NCI-H446 (cell line): Measurements from ENCODE around the gene SLC66A1.
A peak's percentile ranks its signal among the peaks of the same experiment; 100 is the strongest.

Experiments
- DNase-seq, 2 experiments: peaks; one replicate each; lab custom pipeline; 2025; lab: John Stamatoyannopoulos, UW

SLC66A1 gene

GRCh38 chr1:19325368-19325957 lies 13.3 kb downstream of the SLC66A1 start:
- no peak for DNase-seq

DNA sequence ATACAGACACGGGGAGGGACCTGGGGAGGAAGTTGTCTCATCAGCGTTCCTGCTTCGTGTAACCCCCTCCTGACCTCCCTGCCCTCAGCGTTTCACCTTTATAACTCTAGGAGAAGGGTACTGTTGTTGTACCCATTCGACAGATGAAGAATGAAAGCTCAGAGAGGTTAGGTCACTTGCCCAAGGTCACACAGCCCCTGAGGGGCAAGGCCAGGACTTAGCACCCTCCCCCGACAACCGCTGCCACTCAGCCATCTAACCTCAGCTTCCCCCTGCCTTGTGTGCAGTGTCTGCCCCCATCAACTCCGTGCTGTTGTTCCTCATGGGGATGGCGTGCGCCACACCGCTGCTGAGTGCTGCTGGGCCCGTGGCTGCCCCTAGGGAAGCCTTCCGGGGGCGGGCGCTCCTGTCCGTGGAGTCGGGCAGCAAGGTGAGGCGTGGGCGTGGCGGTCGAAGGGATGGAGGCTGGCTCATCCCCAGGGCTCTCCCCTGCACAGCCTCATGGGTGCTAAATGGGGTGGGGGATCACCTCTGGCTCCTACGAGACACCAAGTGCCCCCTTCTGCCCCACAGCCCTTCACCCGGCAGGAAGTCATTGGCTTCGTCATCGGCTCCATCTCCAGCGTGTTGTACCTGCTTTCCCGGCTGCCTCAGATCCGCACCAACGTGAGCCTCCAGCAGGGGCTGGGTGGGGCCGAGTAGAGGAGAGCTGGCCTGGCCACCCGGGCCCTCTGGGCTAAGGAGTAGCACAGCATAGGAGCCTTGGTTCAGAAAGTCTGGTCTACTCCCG lies 14.0 kb downstream of the SLC66A1 start:
- DNase-seq, result no peak

GRCh38 chr1:19326748-19327065 lies 14.6 kb downstream of the SLC66A1 start:
- DNase-seq, result no peak

DNA sequence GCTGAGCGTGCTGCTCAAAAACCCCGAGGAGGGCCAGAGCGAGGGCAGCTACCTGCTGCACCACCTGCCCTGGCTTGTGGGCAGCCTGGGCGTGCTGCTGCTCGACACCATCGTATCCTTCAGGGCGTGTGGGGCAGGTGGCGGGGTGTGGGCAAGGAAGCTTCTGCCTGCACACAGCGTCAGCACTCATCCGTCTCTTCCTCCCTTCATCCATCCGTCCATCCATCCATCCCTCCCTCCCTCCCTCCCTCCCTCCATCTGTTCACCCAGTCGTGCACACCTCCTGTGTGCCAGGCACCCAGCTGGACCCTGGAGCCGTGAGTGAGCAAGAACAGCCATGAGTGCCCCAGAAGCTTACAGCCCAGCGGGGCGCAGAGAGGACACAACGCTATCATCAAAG lies 15.2 kb downstream of the SLC66A1 start:
- DNase-seq, result no peak

- no peak for DNase-seq
Observed at GRCh38 chr1:19327736-19328135, 15.6 kb downstream of the SLC66A1 start.

DNA sequence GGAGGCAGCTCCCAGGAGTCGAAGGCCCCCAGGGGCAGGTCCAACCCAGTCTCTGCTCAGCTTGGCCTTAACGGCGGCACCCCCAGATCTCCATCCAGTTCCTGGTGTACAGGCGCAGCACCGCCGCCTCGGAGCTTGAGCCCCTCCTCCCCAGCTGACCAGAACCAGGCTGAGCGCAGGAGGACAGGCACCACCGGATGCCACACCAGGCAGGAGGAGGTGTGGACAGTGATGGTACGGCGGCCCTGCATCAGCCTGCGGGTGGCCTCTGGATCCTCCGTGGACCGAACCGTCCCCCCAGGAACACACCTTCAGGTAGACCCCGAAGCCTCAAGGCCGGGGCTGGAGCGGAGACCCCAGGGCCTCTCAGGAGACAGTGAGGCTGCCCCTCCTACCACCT lies 16.4 kb downstream of the SLC66A1 start:
- no peak for DNase-seq

- no peak for DNase-seq
Observed at GRCh38 chr1:19329188-19329587, 17.1 kb downstream of the SLC66A1 start.

- no peak for DNase-seq
Observed at GRCh38 chr1:19329611-19330010, 17.5 kb downstream of the SLC66A1 start.

- no peak for DNase-seq
Observed at GRCh38 chr1:19330449-19331135, 18.5 kb downstream of the SLC66A1 start.

DNA sequence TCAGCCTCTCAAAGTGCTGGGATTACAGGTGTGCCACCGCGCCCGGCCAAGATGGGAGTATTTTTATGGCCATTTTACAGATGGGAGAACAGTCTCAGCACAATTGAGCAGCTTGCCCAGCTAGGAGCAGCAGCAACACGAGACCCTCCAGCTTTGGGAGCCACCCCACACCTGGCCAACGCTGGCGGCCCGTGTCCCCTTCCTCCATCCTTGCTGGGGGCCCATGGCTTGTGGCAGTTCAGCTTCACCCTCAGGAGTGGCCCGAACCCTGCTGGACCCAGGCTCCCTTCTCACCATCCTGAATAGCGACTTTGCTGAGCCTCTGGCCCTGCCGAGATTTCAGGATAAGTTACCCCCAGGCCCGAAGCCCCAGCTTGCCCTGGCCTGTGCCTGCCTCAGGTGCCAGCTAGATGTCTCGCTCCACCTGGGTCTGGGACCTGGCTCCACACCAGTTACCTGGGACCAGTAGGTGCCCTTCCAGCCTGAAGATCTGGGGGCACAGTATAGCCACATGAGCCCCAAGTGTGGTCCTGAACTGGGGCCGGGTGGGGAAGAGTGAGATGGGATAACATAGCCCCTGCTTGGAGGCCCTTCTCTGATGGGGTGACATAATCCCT lies 19.2 kb downstream of the SLC66A1 start:
- no peak for DNase-seq

DNA sequence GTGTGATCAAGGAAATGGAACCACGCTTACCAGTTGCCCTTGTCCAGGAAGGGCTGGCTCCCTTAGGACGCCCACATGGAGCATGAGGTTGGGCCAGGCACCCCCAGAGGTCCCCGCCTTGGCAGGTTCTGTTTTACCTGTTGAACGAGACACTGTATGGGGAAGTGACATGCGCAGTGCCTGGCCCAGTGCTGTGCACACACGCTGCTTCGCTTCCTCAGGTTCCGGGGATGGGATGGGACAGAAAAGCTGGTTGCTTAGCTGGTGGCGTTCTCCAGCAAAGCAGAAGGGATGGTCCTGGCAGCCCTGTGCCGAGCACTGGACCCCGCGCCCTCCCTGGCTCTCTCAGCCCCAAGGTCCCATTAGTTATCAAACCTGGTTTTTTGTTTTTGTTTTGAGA lies 20.7 kb downstream of the SLC66A1 start:
- DNase-seq, result no peak

- no peak for DNase-seq
Observed at GRCh38 chr1:19333587-19334354, 21.6 kb downstream of the SLC66A1 start.

- no peak for DNase-seq
Observed at GRCh38 chr1:19336543-19336942, 24.4 kb downstream of the SLC66A1 start.

DNA sequence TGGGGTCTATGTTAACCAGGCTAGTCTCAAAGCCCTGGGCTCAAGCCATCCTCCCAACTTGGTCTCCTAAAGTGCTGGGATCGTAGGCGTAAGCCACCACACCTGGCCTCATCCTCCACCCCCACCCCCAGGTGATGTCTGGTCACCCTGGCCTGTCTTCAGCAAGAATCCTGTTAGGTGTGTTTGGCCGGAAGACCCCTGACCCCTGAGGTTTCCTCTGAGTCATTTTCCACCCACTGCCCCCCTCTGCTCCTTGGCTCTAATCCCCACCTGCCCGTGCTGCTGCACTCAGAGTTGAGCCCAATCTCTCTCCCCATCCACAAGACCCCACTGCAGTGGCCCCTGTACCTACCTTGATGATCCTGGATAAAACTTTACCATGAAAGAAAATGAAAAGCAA lies 25.2 kb downstream of the SLC66A1 start:
- no peak for DNase-seq

DNA sequence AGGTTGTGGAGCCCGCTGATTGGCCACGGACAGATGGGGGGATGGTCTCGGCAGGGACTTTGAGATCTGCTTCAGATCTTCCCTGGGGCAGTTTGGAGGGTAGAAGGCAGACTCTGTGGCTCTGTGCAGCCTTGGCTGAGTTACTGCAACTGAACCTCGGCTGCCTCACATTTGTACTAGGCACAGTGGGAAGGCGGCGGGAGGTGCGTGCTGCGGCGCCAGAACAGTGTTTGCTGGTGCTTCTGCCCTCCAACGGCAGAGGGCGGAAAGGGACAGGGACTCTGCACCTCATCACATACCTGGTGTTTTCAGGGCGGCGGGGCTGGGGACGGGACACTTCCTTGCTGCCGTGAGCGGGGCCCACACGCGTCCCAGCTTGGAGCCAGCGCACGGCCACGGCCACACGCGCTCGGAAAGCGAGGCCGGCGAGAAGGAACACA lies 26.2 kb downstream of the SLC66A1 start:
- no peak for DNase-seq

DNA sequence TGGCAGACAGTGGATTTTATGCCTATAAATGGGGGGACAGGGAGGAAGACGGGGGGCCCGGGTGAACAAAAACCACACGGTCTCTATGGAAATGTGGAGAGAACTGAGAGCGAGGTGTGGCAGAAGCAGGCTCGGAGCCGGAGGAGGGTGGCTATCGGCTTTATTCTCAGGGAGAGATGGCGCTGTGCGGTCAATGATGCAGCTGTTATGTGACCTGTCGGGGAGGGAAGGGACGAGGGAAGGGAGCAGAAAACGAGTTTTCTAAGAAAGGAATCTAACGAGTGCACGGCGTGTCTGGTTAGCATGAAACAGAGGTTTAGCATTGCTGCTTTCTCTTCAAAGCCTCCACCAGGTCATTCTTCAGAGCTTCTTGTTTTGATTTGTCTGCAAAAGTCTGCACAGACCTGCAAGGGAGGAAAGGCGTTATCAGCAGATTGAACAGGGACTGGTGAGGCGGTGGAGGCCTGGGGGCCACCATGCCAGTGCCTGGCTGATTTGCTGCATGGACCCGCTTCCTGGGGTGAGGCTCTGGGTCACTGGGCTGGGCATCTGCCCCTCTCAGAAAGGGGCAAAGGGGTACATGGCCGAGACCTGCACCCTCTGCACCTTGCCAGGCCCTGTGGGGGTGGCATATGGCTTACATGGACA lies 27.2 kb downstream of the SLC66A1 start:
- no peak for DNase-seq

DNA sequence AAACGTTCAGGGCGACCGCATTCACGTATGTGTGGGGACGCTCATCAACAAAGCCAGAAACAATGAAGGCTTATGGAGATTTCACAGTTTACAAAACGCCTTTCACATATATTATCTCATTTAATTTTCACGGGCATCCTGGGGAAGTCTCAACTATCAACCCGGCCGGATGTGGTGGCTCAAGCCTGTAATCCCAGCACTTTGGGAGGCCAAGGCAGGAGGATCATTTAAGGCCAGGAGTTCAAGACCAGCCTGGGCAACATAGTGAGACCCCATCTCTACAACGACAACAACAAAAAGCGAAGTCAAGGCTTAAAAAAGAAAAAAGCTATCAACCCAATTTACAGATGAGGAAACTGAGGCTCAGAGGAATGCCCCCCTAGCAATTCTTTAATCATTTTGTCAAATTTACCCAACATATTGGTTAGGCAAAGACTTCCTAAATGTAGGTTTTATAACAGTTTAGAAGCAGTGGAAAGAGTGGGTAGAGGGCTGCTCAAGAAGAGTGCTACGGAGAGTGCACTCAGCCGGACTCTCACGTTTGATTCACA lies 28.3 kb downstream of the SLC66A1 start:
- no peak for DNase-seq

DNA sequence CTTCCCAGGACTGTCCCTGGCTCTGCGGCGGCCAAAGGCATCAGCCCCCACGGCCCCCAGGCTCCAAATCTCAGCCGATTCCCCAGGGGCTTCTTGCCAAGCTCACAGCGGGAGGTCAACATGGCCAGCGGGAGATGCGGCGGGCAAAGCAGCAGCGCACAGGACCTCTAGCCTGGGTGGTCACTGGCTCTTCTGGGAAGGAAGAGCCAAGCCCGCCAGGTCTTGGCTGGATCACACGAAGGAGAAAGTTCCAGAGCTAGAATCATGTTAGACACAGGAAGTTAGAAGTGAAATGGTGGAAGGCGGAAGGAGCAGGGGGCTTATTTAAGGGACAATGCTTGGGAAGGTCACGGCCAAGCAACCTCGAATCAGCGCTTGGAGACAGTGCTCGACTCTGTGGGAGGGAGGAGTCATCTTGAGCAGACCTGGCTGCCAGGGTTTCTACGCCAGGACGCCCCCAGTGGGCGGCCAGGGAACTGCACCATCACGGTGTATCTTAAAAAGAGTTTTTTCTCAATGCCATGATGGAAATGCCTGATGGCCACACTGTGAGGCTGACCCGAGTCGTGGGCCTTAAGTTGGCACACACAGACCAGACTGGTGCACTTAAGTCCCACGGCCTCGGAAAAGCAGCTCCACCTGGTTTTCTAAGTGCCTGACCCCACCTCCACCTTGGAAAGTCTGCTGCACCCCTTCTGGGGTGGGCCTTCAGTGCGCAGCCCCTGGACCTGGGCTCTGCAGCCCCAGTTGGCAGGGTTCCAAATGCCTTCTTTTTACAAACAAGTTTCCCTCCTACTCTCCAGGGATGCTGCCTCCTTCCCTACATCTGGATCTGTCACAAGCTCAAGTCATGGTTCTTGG lies 29.3 kb downstream of the SLC66A1 start:
- DNase-seq, result peak; percentile 32 to 68

- DNase-seq, result no peak
Observed at GRCh38 chr1:19342062-19342750, 30.1 kb downstream of the SLC66A1 start.
